ENCODE measurements around the gene AACS. TPM values are rescaled to one million over a fixed set of nuclear protein-coding genes. Genes with fewer than 3 reads are reported as not detected.

AACS gene
- total RNA-seq, 1 donor = 44.9 TPM

- no peak for TF ChIP-seq CTCF (IDR thresholded peaks at IDR 0.05; ENCODE audit: insufficient read depth, low read depth, low read length)
- H3K4me3 ChIP-seq (ENCODE audit: low read depth, low read length) = peak overlapping the region; percentile 51
- peak; percentile 3 for DNase-seq (ENCODE audit: low read depth)
Measured at GRCh38 chr12:125186471-125187147, 121.4 kb downstream of the AACS start.

GRCh38 chr12:125187148-125187745, 122.0 kb downstream of the AACS start:
- DNase-seq (ENCODE audit: low read depth) = peak; percentile 11
- H3K4me3 ChIP-seq (ENCODE audit: low read depth, low read length) = peak overlapping the region; percentile 51
- no peak for TF ChIP-seq CTCF (IDR thresholded peaks at IDR 0.05; ENCODE audit: insufficient read depth, low read depth, low read length)

- TF ChIP-seq CTCF (IDR thresholded peaks at IDR 0.05; ENCODE audit: insufficient read depth, low read depth, low read length) = no peak
- DNase-seq (ENCODE audit: low read depth) = no peak
- peak overlapping the region; percentile 51 for H3K4me3 ChIP-seq (ENCODE audit: low read depth, low read length)
Measured at GRCh38 chr12:125187780-125188741, 122.8 kb downstream of the AACS start.

- DNase-seq (ENCODE audit: low read depth) = no peak
- no peak overlapping the region for H3K4me3 ChIP-seq (ENCODE audit: low read depth, low read length)
- no peak for TF ChIP-seq CTCF (IDR thresholded peaks at IDR 0.05; ENCODE audit: insufficient read depth, low read depth, low read length)
Measured at GRCh38 chr12:125189015-125189414, 123.8 kb downstream of the AACS start.

- H3K4me3 ChIP-seq (ENCODE audit: low read depth, low read length) = no peak overlapping the region
- DNase-seq (ENCODE audit: low read depth) = no peak
- TF ChIP-seq CTCF (IDR thresholded peaks at IDR 0.05; ENCODE audit: insufficient read depth, low read depth, low read length) = no peak
Measured at GRCh38 chr12:125189502-125189901, 124.3 kb downstream of the AACS start.

GRCh38 chr12:125191361-125192087, 126.3 kb downstream of the AACS start:
- H3K4me3 ChIP-seq (ENCODE audit: low read depth, low read length) = no peak overlapping the region
- no peak for TF ChIP-seq CTCF (IDR thresholded peaks at IDR 0.05; ENCODE audit: insufficient read depth, low read depth, low read length)
- DNase-seq (ENCODE audit: low read depth) = no peak
